ENCODE measurements around the gene SRGAP3.

Gene SRGAP3

DNA sequence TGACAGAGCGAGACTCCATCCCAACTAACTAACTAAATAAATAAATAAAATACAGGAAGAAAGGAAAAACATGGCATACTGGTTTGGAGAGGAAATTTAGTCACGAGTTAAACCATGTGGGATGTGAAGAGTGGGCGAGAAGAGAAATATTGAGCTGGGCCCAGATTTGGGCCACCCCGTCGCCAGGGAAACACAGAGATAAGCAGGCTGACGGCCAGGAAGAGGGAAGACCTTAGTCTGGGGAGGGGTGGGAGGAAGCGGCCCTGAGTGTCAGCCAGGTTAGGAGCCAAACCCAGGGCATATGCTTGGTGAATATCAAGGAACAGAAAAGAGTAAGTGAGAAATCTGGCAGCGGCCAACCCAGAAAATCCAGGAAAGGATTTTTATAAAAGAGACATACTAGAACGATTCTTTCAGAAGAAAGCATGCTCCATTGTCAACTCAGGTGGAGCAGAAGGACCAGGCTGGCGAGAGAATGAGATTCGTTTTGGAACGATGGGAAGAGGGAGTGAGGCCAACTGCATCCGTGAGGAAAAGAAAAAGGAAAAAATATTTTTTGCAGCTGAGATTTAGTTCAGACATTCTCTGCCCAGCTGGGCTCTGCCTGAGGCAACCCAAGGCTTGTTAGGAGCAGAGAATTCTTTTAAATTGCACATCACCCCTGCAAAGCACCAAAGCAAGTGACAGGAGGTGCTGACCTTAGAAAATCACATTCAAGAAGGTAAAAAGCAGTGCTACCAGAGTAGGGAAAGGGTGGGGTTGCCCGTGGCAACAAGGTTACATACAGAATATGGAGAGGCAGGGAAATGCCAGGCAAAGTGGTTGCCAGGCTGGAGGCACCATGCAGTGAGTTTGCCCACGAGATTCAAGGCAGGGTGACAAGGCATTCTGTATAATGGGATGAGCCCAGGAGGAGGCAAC lies 226.9 kb downstream of the SRGAP3 start:
- H3K9ac ChIP-seq (ENCODE audit: low read depth in 1 of 2, low read length in 2 of 2): no peak overlapping the region
- H3K36me3 ChIP-seq (ENCODE audit: control insufficient read depth in 1 of 2, insufficient read depth in 2 of 2, low read length in 2 of 2): no peaks in the 10 kb centered on the region
- no peak overlapping the region for H3K4me3 ChIP-seq (ENCODE audit: low read depth in 1 of 2, low read length in 2 of 2)
- H3K27me3 ChIP-seq (ENCODE audit: control insufficient read depth in 1 of 2, insufficient read depth in 2 of 2, low read length in 2 of 2): no peaks in the 10 kb centered on the region
- no peaks in the 10 kb centered on the region for H3K9me3 ChIP-seq (ENCODE audit: control insufficient read depth in 1 of 2, low read length in 2 of 2)
- no peaks in the 10 kb centered on the region for H3K4me1 ChIP-seq (ENCODE audit: control insufficient read depth in 1 of 2, insufficient read depth in 2 of 2, low read length in 2 of 2)
- H3K27ac ChIP-seq (ENCODE audit: low read depth, low read length): no peak overlapping the region

DNA sequence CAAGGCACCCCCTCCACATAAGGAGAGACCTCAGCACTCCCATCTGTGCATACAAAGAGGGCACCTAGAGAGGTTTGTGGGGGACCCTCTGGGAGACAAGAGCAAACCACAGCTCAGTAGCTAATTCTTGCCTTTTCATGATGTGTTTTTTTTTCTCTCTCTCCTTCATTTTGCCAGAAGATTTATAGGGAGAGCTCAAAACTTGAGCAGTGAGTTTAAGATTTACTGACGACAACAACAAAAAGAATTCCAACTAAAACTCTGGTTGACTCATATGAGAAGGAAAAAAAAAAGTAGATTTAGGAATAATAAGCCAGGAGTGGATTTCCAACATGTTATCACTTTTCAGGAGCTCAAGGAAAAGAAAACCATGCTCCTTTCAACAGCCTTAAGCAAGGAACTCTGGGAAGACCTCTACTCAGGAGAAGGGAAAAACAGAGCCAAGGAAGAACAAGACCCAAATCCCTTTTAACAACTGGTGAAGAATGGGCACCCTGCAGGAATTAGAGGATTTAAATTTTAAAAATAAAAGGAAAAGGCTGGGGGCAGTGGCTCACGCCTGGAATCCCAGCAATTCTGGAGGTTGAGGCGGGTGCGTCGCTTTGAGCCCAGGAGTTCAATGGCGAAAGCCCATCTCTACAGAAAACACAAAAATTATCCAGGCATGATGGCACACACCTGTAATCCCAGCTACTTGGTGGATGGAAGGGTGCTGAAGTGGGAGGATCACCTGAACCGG lies 228.0 kb downstream of the SRGAP3 start:
- no peaks in the 10 kb centered on the region for H3K27me3 ChIP-seq (ENCODE audit: control insufficient read depth in 1 of 2, insufficient read depth in 2 of 2, low read length in 2 of 2)
- no peaks in the 10 kb centered on the region for H3K9me3 ChIP-seq (ENCODE audit: control insufficient read depth in 1 of 2, low read length in 2 of 2)
- no peaks in the 10 kb centered on the region for H3K36me3 ChIP-seq (ENCODE audit: control insufficient read depth in 1 of 2, insufficient read depth in 2 of 2, low read length in 2 of 2)
- no peaks in the 10 kb centered on the region for H3K4me1 ChIP-seq (ENCODE audit: control insufficient read depth in 1 of 2, insufficient read depth in 2 of 2, low read length in 2 of 2)
- no peak overlapping the region for H3K9ac ChIP-seq (ENCODE audit: low read depth in 1 of 2, low read length in 2 of 2)
- no peak overlapping the region for H3K4me3 ChIP-seq (ENCODE audit: low read depth in 1 of 2, low read length in 2 of 2)
- H3K27ac ChIP-seq (ENCODE audit: low read depth, low read length): no peak overlapping the region

DNA sequence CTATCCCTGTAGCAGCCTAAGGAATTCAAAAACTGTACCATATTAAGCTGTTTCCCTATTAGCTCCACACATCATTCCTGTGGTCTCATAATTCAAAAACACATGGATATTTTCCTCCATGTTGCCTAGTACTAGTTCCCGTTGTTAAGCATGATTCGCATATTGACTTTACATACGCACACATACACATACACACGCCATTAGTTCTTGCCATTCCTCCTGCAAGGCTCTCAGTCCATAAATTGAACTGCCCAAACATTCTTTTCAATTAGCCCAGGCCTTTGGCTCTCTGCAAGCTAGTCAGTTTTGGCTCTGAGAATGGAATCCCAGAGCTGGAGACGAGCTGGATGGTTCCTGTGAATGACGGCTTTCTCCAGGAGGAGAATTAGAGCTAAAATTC lies 229.0 kb downstream of the SRGAP3 start:
- Histone ChIP-seq H3K9ac (ENCODE audit: low read depth in 1 of 2, low read length in 2 of 2) (no peak overlapping the region), H3K4me1 (ENCODE audit: control insufficient read depth in 1 of 2, insufficient read depth in 2 of 2, low read length in 2 of 2) (no peaks in the 10 kb centered on the region), H3K27ac (ENCODE audit: low read depth, low read length) (no peak overlapping the region), H3K36me3 (ENCODE audit: control insufficient read depth in 1 of 2, insufficient read depth in 2 of 2, low read length in 2 of 2) (no peaks in the 10 kb centered on the region), H3K27me3 (ENCODE audit: control insufficient read depth in 1 of 2, insufficient read depth in 2 of 2, low read length in 2 of 2) (no peaks in the 10 kb centered on the region), H3K9me3 (ENCODE audit: control insufficient read depth in 1 of 2, low read length in 2 of 2) (no peaks in the 10 kb centered on the region), H3K4me3 (ENCODE audit: low read depth in 1 of 2, low read length in 2 of 2) (no peak overlapping the region)

DNA sequence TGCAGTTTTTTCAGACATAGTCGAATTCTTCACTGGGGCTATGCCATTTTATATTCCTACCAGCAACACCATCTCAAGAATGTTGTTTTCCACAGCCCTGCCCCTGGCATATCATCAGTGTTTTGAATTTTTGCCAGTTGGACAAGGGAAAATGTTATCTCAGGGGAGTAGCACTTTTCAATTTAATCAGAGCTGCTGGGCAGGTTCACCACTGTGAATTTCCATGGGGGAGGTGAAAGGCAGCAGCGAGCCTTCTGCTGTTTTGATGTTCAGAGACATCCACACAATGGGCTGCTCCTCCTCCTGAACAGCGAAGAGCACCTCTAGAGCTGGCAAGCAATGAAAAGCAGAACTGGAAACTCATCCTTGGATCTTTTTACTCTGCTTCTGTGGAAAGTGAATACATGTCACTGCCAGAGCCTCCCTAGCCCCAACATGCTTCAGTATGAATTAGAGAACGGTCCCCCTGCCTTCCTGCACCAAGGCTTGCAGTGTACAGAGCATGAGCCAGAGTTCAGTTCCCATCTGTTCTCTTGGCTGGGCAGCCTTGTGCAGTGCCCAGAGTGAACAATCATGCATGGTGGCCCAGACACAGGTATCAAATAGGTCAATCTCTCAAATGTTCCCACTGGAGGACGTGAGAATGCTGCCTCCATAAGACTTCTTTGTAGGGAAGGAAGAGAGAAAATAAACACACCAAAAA lies 230.0 kb downstream of the SRGAP3 start:
- H3K36me3 ChIP-seq (ENCODE audit: control insufficient read depth in 1 of 2, insufficient read depth in 2 of 2, low read length in 2 of 2): no peaks in the 10 kb centered on the region
- H3K27me3 ChIP-seq (ENCODE audit: control insufficient read depth in 1 of 2, insufficient read depth in 2 of 2, low read length in 2 of 2): no peaks in the 10 kb centered on the region
- H3K9ac ChIP-seq (ENCODE audit: low read depth in 1 of 2, low read length in 2 of 2): no peak overlapping the region
- no peak overlapping the region for H3K27ac ChIP-seq (ENCODE audit: low read depth, low read length)
- no peak overlapping the region for H3K4me3 ChIP-seq (ENCODE audit: low read depth in 1 of 2, low read length in 2 of 2)
- no peaks in the 10 kb centered on the region for H3K4me1 ChIP-seq (ENCODE audit: control insufficient read depth in 1 of 2, insufficient read depth in 2 of 2, low read length in 2 of 2)
- no peaks in the 10 kb centered on the region for H3K9me3 ChIP-seq (ENCODE audit: control insufficient read depth in 1 of 2, low read length in 2 of 2)

DNA sequence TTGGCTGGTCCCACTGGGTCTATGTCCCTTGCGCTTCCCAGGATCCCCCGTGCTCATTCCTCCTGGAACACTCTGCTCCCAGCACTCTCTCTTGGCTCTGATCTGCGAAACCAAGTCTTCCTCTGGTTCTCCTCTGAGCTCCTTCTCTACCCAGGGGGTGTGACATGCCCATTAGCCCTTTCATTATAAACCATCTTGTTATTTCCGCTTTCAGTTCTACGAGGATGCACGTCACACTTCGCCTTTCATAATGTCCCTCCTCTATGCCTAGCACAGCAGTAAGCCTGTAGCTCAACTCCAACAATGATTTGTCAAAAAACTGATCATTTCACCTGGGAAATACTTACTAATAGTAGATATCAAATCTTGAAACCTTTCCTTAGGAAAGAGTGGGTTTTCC lies 234.2 kb downstream of the SRGAP3 start:
- Histone ChIP-seq H3K9ac (ENCODE audit: low read depth in 1 of 2, low read length in 2 of 2) (no peak overlapping the region), H3K36me3 (ENCODE audit: control insufficient read depth in 1 of 2, insufficient read depth in 2 of 2, low read length in 2 of 2) (no peaks in the 10 kb centered on the region), H3K4me1 (ENCODE audit: control insufficient read depth in 1 of 2, insufficient read depth in 2 of 2, low read length in 2 of 2) (no peaks in the 10 kb centered on the region), H3K27ac (ENCODE audit: low read depth, low read length) (no peak overlapping the region), H3K9me3 (ENCODE audit: control insufficient read depth in 1 of 2, low read length in 2 of 2) (no peaks in the 10 kb centered on the region), H3K27me3 (ENCODE audit: control insufficient read depth in 1 of 2, insufficient read depth in 2 of 2, low read length in 2 of 2) (no peaks in the 10 kb centered on the region), H3K4me3 (ENCODE audit: low read depth in 1 of 2, low read length in 2 of 2) (no peak overlapping the region)

DNA sequence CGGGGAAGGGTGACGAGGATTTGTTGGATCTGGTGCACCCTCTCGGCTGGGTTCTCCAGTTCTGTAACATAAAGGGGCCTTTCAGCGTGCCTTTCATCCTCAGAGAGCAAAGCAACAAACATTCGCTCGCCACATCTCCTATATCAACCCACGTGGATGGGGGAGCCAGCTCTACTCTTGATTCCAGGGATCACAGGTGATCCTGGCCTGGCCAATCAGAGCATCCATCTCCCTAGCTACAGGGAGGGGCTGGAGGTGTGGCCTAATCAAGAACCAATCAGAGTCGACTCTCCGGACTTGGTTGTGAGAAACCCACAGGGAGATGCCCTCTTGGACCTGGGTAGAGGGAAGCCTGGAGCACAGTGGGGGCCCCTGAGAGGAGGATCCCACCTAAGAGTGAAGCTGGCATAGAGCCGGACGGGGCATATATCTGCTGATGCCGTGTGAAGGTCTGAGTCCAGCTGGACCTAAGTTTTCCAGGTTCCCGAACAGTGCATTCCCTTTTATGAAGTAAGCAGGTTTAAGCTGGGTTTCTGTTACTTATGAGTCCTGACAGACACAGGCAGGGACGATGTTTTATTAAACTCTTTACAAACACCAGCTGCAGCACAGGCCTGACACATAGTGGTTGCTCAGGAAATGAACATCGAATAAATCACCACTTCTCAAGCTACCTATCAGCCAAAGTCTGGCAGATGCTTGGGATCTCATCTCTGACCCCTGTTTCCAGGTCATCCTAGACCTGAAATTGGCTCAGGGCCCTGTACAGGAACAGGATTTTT lies 235.5 kb downstream of the SRGAP3 start:
- no peak overlapping the region for H3K4me3 ChIP-seq (ENCODE audit: low read depth in 1 of 2, low read length in 2 of 2)
- H3K9me3 ChIP-seq (ENCODE audit: control insufficient read depth in 1 of 2, low read length in 2 of 2): no peaks in the 10 kb centered on the region
- H3K36me3 ChIP-seq (ENCODE audit: control insufficient read depth in 1 of 2, insufficient read depth in 2 of 2, low read length in 2 of 2): no peaks in the 10 kb centered on the region
- no peak overlapping the region for H3K27ac ChIP-seq (ENCODE audit: low read depth, low read length)
- no peak overlapping the region for H3K9ac ChIP-seq (ENCODE audit: low read depth in 1 of 2, low read length in 2 of 2)
- no peaks in the 10 kb centered on the region for H3K4me1 ChIP-seq (ENCODE audit: control insufficient read depth in 1 of 2, insufficient read depth in 2 of 2, low read length in 2 of 2)
- H3K27me3 ChIP-seq (ENCODE audit: control insufficient read depth in 1 of 2, insufficient read depth in 2 of 2, low read length in 2 of 2): no peaks in the 10 kb centered on the region

DNA sequence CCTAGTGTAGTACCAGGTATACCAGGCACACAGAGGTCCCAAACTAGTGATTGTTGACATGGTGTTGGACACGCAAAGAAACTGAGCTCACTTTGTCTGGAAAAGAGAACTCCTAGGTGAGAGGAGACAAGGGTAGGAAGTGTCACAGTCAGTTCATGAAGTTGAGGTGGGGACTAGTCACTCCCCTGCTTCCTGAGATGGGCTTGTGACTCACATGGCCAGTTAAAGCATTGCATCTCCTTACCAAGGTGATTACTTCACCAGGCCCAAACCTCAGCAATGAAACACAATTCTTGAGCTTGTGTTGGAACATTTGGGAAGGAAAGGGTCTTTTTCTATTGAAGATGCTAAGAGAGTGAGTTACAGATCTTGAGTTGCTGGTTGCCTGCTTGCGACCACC lies 236.9 kb downstream of the SRGAP3 start:
- Histone ChIP-seq H3K36me3 (ENCODE audit: control insufficient read depth in 1 of 2, insufficient read depth in 2 of 2, low read length in 2 of 2) (no peaks in the 10 kb centered on the region), H3K4me3 (ENCODE audit: low read depth in 1 of 2, low read length in 2 of 2) (no peak overlapping the region), H3K9me3 (ENCODE audit: control insufficient read depth in 1 of 2, low read length in 2 of 2) (no peaks in the 10 kb centered on the region), H3K9ac (ENCODE audit: low read depth in 1 of 2, low read length in 2 of 2) (no peak overlapping the region), H3K4me1 (ENCODE audit: control insufficient read depth in 1 of 2, insufficient read depth in 2 of 2, low read length in 2 of 2) (no peaks in the 10 kb centered on the region), H3K27ac (ENCODE audit: low read depth, low read length) (no peak overlapping the region), H3K27me3 (ENCODE audit: control insufficient read depth in 1 of 2, insufficient read depth in 2 of 2, low read length in 2 of 2) (no peaks in the 10 kb centered on the region)

DNA sequence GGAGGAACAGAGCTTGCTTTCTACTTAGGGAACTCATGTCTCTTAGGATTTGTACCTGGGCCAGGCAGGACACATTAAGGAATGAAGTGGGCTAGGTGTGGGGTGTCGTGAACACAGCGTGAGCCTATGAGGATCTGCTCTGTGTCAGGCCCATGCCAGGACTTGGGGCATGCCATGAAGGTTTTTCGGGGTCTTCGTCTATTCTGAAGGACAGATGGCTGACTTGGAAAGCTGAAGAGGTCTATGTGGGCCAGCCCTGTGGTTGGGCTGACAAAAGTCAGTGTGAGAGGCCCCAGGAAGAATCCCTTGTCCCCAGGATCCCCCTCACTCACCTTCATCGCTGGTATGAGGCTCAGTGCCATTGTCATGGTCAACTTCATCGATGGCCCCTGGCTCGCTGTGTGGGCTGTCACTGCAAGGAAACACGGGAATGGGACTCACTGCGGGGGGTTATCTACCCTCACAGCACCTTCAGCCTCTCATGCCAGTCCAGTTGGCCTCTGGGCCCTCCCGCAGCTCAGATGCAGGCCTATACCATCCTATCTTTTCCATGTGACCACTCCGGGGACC lies 239.4 kb downstream of the SRGAP3 start:
- no peaks in the 10 kb centered on the region for H3K36me3 ChIP-seq (ENCODE audit: control insufficient read depth in 1 of 2, insufficient read depth in 2 of 2, low read length in 2 of 2)
- H3K27me3 ChIP-seq (ENCODE audit: control insufficient read depth in 1 of 2, insufficient read depth in 2 of 2, low read length in 2 of 2): no peaks in the 10 kb centered on the region
- H3K4me1 ChIP-seq (ENCODE audit: control insufficient read depth in 1 of 2, insufficient read depth in 2 of 2, low read length in 2 of 2): no peaks in the 10 kb centered on the region
- no peak overlapping the region for H3K9ac ChIP-seq (ENCODE audit: low read depth in 1 of 2, low read length in 2 of 2)
- H3K9me3 ChIP-seq (ENCODE audit: control insufficient read depth in 1 of 2, low read length in 2 of 2): no peaks in the 10 kb centered on the region
- no peak overlapping the region for H3K4me3 ChIP-seq (ENCODE audit: low read depth in 1 of 2, low read length in 2 of 2)
- H3K27ac ChIP-seq (ENCODE audit: low read depth, low read length): no peak overlapping the region

DNA sequence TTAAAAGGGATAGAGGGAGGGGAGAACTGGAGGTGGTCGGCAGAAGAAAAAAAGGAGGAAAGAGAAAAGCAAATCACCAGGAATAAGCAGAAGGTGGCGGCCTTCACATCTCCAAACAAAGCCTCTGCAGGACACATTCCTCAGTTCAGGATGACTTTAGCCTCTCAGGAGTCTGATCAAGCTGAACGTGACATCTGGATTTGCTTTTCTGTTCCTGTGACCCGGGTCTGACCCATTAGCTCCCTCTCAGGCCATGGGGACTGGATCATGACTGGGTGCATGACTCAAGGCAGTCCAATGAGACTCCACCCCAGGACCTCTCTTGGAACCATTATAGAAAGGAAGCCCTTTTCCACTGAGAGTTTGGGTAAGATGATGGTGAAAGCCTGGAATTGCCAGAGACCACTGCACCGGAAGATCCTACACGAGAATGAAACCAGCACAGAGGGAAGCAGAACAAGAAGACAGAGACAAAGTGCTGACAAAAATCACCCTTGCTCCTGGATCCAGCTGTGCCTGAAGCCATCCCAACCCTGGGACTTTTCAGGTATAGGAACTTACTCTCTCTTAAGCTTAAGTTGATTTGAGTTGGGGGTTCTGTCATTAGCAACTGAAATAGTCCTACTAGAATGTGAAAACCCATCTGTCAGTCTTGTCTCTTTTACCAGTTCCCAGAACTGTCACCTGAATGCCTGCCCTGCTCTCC lies 240.7 kb downstream of the SRGAP3 start:
- Histone ChIP-seq H3K36me3 (ENCODE audit: control insufficient read depth in 1 of 2, insufficient read depth in 2 of 2, low read length in 2 of 2) (no peaks in the 10 kb centered on the region), H3K27ac (ENCODE audit: low read depth, low read length) (no peak overlapping the region), H3K27me3 (ENCODE audit: control insufficient read depth in 1 of 2, insufficient read depth in 2 of 2, low read length in 2 of 2) (no peaks in the 10 kb centered on the region), H3K4me1 (ENCODE audit: control insufficient read depth in 1 of 2, insufficient read depth in 2 of 2, low read length in 2 of 2) (no peaks in the 10 kb centered on the region), H3K9ac (ENCODE audit: low read depth in 1 of 2, low read length in 2 of 2) (no peak overlapping the region), H3K4me3 (ENCODE audit: low read depth in 1 of 2, low read length in 2 of 2) (no peak overlapping the region), H3K9me3 (ENCODE audit: control insufficient read depth in 1 of 2, low read length in 2 of 2) (no peaks in the 10 kb centered on the region)

All from duodenal mucosa (tissue), 2 donors.